AG20443 (cell line): ENCODE data around the gene ABCC6.
"Not testable (repeated sequence)": the region's sequence is repeated elsewhere in the genome, so short reads cannot be mapped to it uniquely, and the experiment has no call there.

Experiments used
- DNase-seq: peaks from one replicate; pipeline ENCODE4 v3.0.0; 2012; ENCODE audit warnings: low spot score, mixed read lengths

ABCC6 gene

GRCh38 chr16:16112450-16113053 is 110.7 kb downstream of the ABCC6 start:
- no peak for DNase-seq

- DNase-seq, result no peak
Observed at GRCh38 chr16:16111639-16112038, 111.7 kb downstream of the ABCC6 start.

- DNase-seq, result no peak
Observed at GRCh38 chr16:16110111-16110490, 113.2 kb downstream of the ABCC6 start.

- no peak for DNase-seq
Observed at GRCh38 chr16:16109453-16110110, 113.7 kb downstream of the ABCC6 start.

- DNase-seq, result no peak
Observed at GRCh38 chr16:16108759-16109158, 114.5 kb downstream of the ABCC6 start.

- DNase-seq, result no peak
Observed at GRCh38 chr16:16107839-16108238, 115.5 kb downstream of the ABCC6 start.

- no peak for DNase-seq
Observed at GRCh38 chr16:16106466-16106865, 116.8 kb downstream of the ABCC6 start.

- no peak for DNase-seq
Observed at GRCh38 chr16:16105646-16106045, 117.6 kb downstream of the ABCC6 start.

GRCh38 chr16:16104804-16105141 is 118.5 kb downstream of the ABCC6 start:
- not testable (repeated sequence) for DNase-seq

- not testable (repeated sequence) for DNase-seq
Observed at GRCh38 chr16:16104132-16104803, 119.0 kb downstream of the ABCC6 start.

GRCh38 chr16:16102738-16103137 is 120.6 kb downstream of the ABCC6 start:
- DNase-seq, result no peak

GRCh38 chr16:16101585-16101984 is 121.7 kb downstream of the ABCC6 start:
- DNase-seq, result no peak

- no peak for DNase-seq
Observed at GRCh38 chr16:16100631-16101030, 122.7 kb downstream of the ABCC6 start.

GRCh38 chr16:16099320-16099719 is 124.0 kb downstream of the ABCC6 start:
- DNase-seq, result no peak
